Upper lobe of right lung (tissue), 1 donor: ENCODE results near the gene PPP2R3A. TPM values are rescaled to one million over a fixed set of nuclear protein-coding genes. Genes with fewer than 3 reads are reported as not detected.
"Not testable (repeated sequence)": the region's sequence is repeated elsewhere in the genome, so short reads cannot be mapped to it uniquely, and the experiment has no call there.

Experiments used
- ATAC-seq: fragments of 200-7000 bp; cut with Tn5 transposase; one replicate; pipeline ENCODE4 v1.9.1; 2020; ENCODE audit warnings: mild to moderate bottlenecking, moderate library complexity
- DNase-seq: peaks from one replicate; pipeline ENCODE4 v3.0.0-alpha.2; 2020
- H3K27ac ChIP-seq: fragments of 200-600 bp; one replicate; pipeline ENCODE4 v1.8.0; 2022
- H3K27me3 ChIP-seq: fragments of 200-600 bp; one replicate; pipeline ENCODE4 v1.8.0; 2022; ENCODE audit warnings: mild to moderate bottlenecking
- H3K36me3 ChIP-seq: fragments of 200-600 bp; one replicate; pipeline ENCODE4 v1.8.0; 2022
- H3K4me1 ChIP-seq: fragments of 200-600 bp; one replicate; pipeline ENCODE4 v1.8.0; 2022
- H3K4me3 ChIP-seq: fragments of 200-600 bp; one replicate; pipeline ENCODE4 v1.8.0; 2022; ENCODE audit warnings: mild to moderate bottlenecking
- H3K9me3 ChIP-seq: fragments of 200-600 bp; one replicate; pipeline ENCODE4 v1.8.0; 2022
- intact Hi-C: fragments of 100-400 bp; cut with DNase I; formaldehyde crosslinking; loops from one replicate; pipeline ENCODE4 v1.11.0; 2022
- total RNA-seq: library from RNA; stranded (reverse); fragmentation: NEBNext Ultra II Directional; extraction: Animal tissue kit (Norgen Biotek cat#: 25700); gene quantifications from one replicate; pipeline ENCODE4 v1.2.1, GENCODE V29; 2021
- TF ChIP-seq, protein P1 (sequence below): fragments of 200-600 bp; IDR thresholded peaks from one replicate; pipeline ENCODE4 v1.8.0; 2022; ENCODE audit warnings: antibody characterized with exemption
- donor health status: DM: no; HTN: yes; CAD: no; lungs with severe emphysema.

PPP2R3A gene
- total RNA-seq, 1 donor from 2014 or later: 7.4 TPM

DNA sequence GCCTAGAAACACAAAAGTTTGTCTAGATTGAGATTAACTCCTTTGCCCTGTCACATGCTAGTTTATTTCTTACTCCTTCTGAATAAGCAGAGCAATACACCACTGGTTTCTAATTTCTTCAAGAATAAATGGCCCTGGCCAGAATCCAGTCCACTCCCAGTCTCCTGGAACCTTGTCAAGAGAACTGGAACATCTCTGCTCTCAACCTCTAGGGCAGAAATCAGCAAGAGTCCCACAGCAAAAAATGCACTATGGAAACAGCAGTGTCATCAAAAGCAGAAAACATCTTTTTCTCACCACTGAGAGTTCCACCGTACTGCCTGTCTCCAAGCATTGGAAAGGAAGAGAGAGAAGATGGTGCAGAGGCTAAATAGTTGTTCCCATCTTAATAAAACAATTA is 35.9 kb upstream of the PPP2R3A start:
- DNase-seq: no peak
- no peak for ATAC-seq
- H3K27ac ChIP-seq: no peak overlapping the region
- TF ChIP-seq, protein P1, sequence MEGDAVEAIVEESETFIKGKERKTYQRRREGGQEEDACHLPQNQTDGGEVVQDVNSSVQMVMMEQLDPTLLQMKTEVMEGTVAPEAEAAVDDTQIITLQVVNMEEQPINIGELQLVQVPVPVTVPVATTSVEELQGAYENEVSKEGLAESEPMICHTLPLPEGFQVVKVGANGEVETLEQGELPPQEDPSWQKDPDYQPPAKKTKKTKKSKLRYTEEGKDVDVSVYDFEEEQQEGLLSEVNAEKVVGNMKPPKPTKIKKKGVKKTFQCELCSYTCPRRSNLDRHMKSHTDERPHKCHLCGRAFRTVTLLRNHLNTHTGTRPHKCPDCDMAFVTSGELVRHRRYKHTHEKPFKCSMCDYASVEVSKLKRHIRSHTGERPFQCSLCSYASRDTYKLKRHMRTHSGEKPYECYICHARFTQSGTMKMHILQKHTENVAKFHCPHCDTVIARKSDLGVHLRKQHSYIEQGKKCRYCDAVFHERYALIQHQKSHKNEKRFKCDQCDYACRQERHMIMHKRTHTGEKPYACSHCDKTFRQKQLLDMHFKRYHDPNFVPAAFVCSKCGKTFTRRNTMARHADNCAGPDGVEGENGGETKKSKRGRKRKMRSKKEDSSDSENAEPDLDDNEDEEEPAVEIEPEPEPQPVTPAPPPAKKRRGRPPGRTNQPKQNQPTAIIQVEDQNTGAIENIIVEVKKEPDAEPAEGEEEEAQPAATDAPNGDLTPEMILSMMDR: no peak
- H3K4me1 ChIP-seq: no peaks in the 10 kb centered on the region
- no peaks in the 10 kb centered on the region for H3K27me3 ChIP-seq
- H3K9me3 ChIP-seq: no peaks in the 10 kb centered on the region
- H3K36me3 ChIP-seq: no peaks in the 10 kb centered on the region
- intact Hi-C loops: no loop called here
- H3K4me3 ChIP-seq: no peak overlapping the region

DNA sequence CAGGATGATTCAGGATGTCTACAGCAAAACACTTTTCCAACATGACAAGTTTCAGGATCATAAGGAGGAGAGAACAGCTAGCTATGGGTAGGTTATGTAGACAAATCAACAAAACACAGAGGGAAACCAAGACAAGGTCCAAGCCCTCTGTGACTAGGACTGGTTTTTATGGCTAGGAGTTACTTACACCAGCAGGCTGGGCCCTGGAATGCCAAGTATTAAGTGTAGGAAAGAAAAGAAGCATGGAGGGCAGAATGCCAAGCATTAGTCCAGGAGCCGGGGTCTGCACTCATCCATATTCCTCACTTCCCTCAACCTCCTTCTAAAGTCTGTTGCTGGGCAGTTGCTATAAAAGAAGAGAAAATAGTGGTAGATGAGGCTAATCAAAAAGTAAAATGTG is 35.3 kb upstream of the PPP2R3A start:
- Histone ChIP-seq H3K4me1 (no peaks in the 10 kb centered on the region), H3K9me3 (no peaks in the 10 kb centered on the region), H3K27me3 (no peaks in the 10 kb centered on the region), H3K27ac (no peak overlapping the region), H3K4me3 (no peak overlapping the region), H3K36me3 (no peaks in the 10 kb centered on the region)
- TF ChIP-seq, protein P1: no peak
- intact Hi-C loops: no loop called here
- ATAC-seq: no peak
- no peak for DNase-seq

DNA sequence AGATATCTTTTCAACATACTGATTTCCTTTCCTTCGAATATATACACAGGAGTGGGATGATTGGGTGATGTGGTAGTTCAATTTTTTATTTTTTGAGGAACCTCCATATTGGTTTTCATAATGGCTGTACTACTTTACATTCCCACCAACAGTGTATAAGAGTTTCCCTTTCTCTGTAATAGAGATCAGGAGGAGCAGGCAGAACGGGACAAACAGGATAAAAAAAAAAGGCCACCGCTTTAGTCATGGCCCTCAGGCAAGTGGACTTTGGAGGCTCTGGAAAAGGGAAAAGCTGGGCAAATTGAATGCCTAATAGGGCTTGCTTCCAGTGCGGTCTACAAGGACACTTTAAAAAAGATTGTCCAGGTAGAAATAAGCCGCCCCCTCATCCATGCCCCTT is 30.4 kb upstream of the PPP2R3A start:
- H3K27ac ChIP-seq, intact Hi-C loops, H3K4me3 ChIP-seq, H3K9me3 ChIP-seq, H3K4me1 ChIP-seq, H3K27me3 ChIP-seq, H3K36me3 ChIP-seq, DNase-seq, ATAC-seq: not testable (repeated sequence)

DNA sequence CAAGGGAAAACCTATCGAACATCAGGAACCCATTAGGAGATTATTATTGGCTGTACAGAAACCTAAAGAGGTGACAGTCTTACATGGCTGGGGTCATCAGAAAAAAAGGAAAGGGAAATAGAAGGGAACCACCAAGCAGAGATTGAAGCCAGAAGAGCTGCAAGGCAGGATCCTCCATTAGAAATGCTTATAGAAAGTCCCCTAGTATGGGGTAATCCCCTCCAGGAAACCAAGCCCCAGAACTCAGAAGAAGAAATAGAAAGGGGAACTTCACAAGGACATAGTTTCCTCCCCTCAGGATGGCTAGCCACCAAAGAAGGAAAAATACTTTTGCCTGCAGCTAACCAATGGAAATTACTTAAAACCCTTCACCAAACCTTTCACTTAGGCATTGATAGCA is 27.8 kb upstream of the PPP2R3A start:
- H3K4me1 ChIP-seq, DNase-seq: not testable (repeated sequence)

DNA sequence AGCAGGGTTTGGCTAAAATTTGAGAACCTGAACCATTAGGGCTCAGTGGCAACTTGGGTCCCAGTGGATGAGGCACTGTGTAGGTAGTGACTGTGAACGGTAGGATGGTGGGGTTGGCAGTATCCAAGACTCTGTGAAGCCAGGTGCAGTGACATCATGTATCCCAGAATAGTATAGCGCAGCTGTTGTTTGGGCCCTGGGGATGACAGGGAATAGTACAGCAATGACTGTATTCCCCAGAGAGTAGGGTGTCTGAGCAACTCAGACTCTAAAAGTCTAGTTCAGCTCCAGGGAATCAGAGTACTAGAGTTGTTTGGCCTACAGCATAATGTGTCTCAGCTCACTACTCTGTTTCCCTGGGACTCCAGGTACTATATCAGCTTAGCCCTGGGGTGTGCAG is 20.7 kb upstream of the PPP2R3A start:
- Histone ChIP-seq H3K4me1 (no peaks in the 10 kb centered on the region), H3K4me3 (no peak overlapping the region), H3K36me3 (no peaks in the 10 kb centered on the region), H3K27ac (no peak overlapping the region), H3K9me3 (no peaks in the 10 kb centered on the region), H3K27me3 (no peaks in the 10 kb centered on the region)
- TF ChIP-seq, protein P1: no peak
- no peak for DNase-seq
- no peak for ATAC-seq
- intact Hi-C loops: no loop called here

More for the DNA sequence above, 27.8 kb upstream of the PPP2R3A start:
- intact Hi-C loops, ATAC-seq, H3K27ac ChIP-seq, H3K36me3 ChIP-seq, H3K9me3 ChIP-seq, H3K4me3 ChIP-seq, H3K27me3 ChIP-seq: not testable (repeated sequence)

DNA sequence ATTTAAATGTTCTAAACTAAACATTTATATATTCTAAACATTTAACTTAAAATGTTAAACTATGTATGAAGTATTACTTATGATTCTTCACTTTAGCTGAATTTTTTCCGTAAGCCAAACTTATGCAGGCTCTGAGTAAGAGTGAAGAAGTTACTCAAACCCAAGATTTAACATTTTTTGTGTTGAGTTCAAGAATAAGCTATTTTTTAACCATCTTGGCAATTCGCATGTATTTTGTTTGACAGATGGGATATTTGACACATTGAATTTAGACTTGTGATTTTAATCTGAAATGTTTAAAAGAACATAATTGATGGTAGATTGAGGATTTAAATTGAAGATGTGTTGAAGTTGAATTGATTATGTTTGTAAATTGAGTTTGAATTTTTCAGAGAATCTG is 14.6 kb upstream of the PPP2R3A start:
- no peaks in the 10 kb centered on the region for H3K9me3 ChIP-seq
- no peak overlapping the region for H3K27ac ChIP-seq
- no peaks in the 10 kb centered on the region for H3K27me3 ChIP-seq
- DNase-seq: no peak
- no peak overlapping the region for H3K4me3 ChIP-seq
- intact Hi-C loops: no loop called here
- no peaks in the 10 kb centered on the region for H3K4me1 ChIP-seq
- TF ChIP-seq, protein P1: no peak
- H3K36me3 ChIP-seq: no peaks in the 10 kb centered on the region
- no peak for ATAC-seq
